ENCODE measurements around the gene CACUL1. TPM values are rescaled to one million over a fixed set of nuclear protein-coding genes. Genes with fewer than 3 reads are reported as not detected.
A peak's percentile ranks its signal among the peaks of the same experiment; 100 is the strongest.

Gene CACUL1
- total RNA-seq, 1 experiment from 2014 or later: 38.5 TPM

- no peak for TF ChIP-seq CTCF (conservative IDR thresholded peaks at IDR 0.05)
- Histone ChIP-seq H4K5ac (ENCODE audit: insufficient read length, low read depth, low read length) (no peak overlapping the region), H3K27ac (ENCODE audit: insufficient read length, low read depth, low read length) (no peak overlapping the region), H3K23me2 (ENCODE audit: insufficient read length, low read depth, low read length, poor library complexity, severe bottlenecking) (no peaks in the 10 kb centered on the region), H3K18ac (ENCODE audit: insufficient read length, low read depth, low read length) (no peak overlapping the region), H2BK12ac (ENCODE audit: insufficient read length, low read depth, low read length) (no peak overlapping the region), H3K27me3 (ENCODE audit: insufficient read depth, low read length) (no peaks in the 10 kb centered on the region), H3K23ac (ENCODE audit: insufficient read length, low read depth, low read length) (no peak overlapping the region), H3T11ph (ENCODE audit: low read length) (no peak overlapping the region), H2BK5ac (ENCODE audit: insufficient read length, low read length) (no peak overlapping the region), H3K9ac (ENCODE audit: extremely low read depth, insufficient read length, low read length) (no peak overlapping the region), H4K91ac (ENCODE audit: insufficient read length, low read depth, low read length) (no peak overlapping the region), H2AK5ac (ENCODE audit: insufficient read length, low read length) (no peak overlapping the region), H3K9me3 (ENCODE audit: control insufficient read depth, low read depth, low read length) (no peaks in the 10 kb centered on the region), H3K4me1 (ENCODE audit: insufficient read depth, low read length) (no peaks in the 10 kb centered on the region), H3K4ac (ENCODE audit: low read depth, low read length) (no peak overlapping the region), H2AFZ (ENCODE audit: low read length) (no peak overlapping the region), H3K4me2 (ENCODE audit: insufficient read depth, insufficient read length, low read length) (no peak overlapping the region), H3K56ac (ENCODE audit: insufficient read length, low read depth, low read length) (no peak overlapping the region), H4K8ac (replicated peaks; ENCODE audit: insufficient read length, low read depth, low read length) (no peak overlapping the region), H3K79me1 (ENCODE audit: insufficient read depth, low read depth, low read length, poor library complexity, severe bottlenecking) (no peaks in the 10 kb centered on the region), H4K20me1 (ENCODE audit: control insufficient read depth, insufficient read depth, insufficient read length) (no peaks in the 10 kb centered on the region), H2BK120ac (ENCODE audit: low read depth, low read length, poor library complexity, severe bottlenecking) (no peak overlapping the region), H3K14ac (ENCODE audit: insufficient read depth, low read length) (no peak overlapping the region), H3K79me2 (ENCODE audit: insufficient read depth, low read length) (no peaks in the 10 kb centered on the region), H2BK20ac (ENCODE audit: low read depth, low read length, poor library complexity, severe bottlenecking) (no peak overlapping the region), H2BK15ac (ENCODE audit: low read depth, low read length) (no peak overlapping the region)
- Mint-ChIP-seq H3K27ac (0 out of 7 replicates have a peak overlapping the region, but pooled peaks of 1 of the 3 experiments have one; percentile 44), H3K9me3 (peaks cover 0 to 3% of the 10 kb centered on the region in 2 experiments; a peak in 2 of 5 replicates), H3K36me3 (ENCODE audit: insufficient read depth in 1 of 3, low read depth in 3 of 3) (no peaks in the 10 kb centered on the region), H3K27me3 (ENCODE audit: low read depth) (peaks cover 17% of the 10 kb centered on the region), H3K4me3 (no peak overlapping the region; a peak in 1 of 5 replicates), H3K4me1 (peaks cover 5 to 6% of the 10 kb centered on the region in 2 experiments)
- no CpG with 5 or more reads among the region's 4 CpGs for WGBS (ENCODE audit: extremely low coverage, insufficient read length, low lambda C conversion rate)
- no peak for DNase-seq
Observed at GRCh38 chr10:118662228-118663035, 92.3 kb downstream of the CACUL1 start.

Data from H9 (cell line).